DOHH2 (cell line): ENCODE results near the gene MMP14.

Experiments used
- CTCF ChIP-seq: fragments of 200-600 bp; sonication (generic); IDR thresholded peaks from one replicate; pipeline ENCODE4 v1.5.1; 2014; ENCODE audit warnings: antibody characterized with exemption, mild to moderate bottlenecking, low read depth, low read length; ENCODE audit not compliant: poor library complexity, severe bottlenecking
- EZH2phosphoT487 ChIP-seq: fragments of 200-600 bp; sonication (generic); IDR thresholded peaks from 2 replicates; pipeline ENCODE4 v1.6.1; 2017; ENCODE audit warnings: borderline replicate concordance, mild to moderate bottlenecking, antibody characterized with exemption, low read length, moderate library complexity, mixed read lengths

GRCh38 chr14:22871224-22872032 is 35.0 kb downstream of the MMP14 start, which contains the start of gene LRP10:
- TF ChIP-seq CTCF = peak; percentile 23
- TF ChIP-seq EZH2phosphoT487 = no peak
